Caco-2 (cell line): ENCODE results near the gene REELD1. TPM values are rescaled to one million over a fixed set of nuclear protein-coding genes. Genes with fewer than 3 reads are reported as not detected.

Experiments used
- BruUV-seq: library from RNA; stranded (reverse); fragments of 400-500 nt; replicated peaks from 2 replicates; lab custom pipeline; 2021; lab: Mats Ljungman, UMichigan
- CTCF ChIA-PET: fragments of 300-600 bp; sonication (Branson Sonifier 250); formaldehyde crosslinking; loops from one replicate; lab custom pipeline; 2022; ENCODE audit warnings: antibody characterized with exemption; lab: Charles Lee
- POLR2A ChIA-PET: fragments of 300-600 bp; sonication (Branson Sonifier 250); formaldehyde crosslinking; loops from one replicate; lab custom pipeline; 2022; ENCODE audit warnings: antibody characterized with exemption; lab: Charles Lee
- DNase-seq, 2 experiments: peaks; one replicate each; pipeline versions ENCODE4 v3.0.0 to v3.0.0-alpha.2; 2020 to 2022
- H3K27me3 ChIP-seq: replicated peaks from 2 replicates; pipeline ENCODE4 v1.6.0; 2011; ENCODE audit warnings: low read length; ENCODE audit not compliant: control insufficient read depth, insufficient read depth
- H3K36me3 ChIP-seq: 2 replicates; pipeline ENCODE4 v1.5.1; 2011; ENCODE audit warnings: low read length; ENCODE audit not compliant: control insufficient read depth, insufficient read depth
- H3K4me1 ChIP-seq: fragments of 250-450 bp; sonication (Bioruptor Pico); 2 replicates; pipeline ENCODE4 v1.5.1; 2020; ENCODE audit warnings: mild to moderate bottlenecking
- H3K4me3 ChIP-seq: 2 replicates; pipeline ENCODE4 v1.5.1; 2011; ENCODE audit warnings: low read depth, mild to moderate bottlenecking, control low read depth, low read length
- H3K9me3 ChIP-seq: fragments of 250-450 bp; sonication (Bioruptor Pico); 2 replicates; pipeline ENCODE4 v1.5.1; 2020; ENCODE audit warnings: mild to moderate bottlenecking, moderate library complexity
- H3K27ac Mint-ChIP-seq: one replicate; pipeline ENCODE4 v1.8.0; 2022; ENCODE audit warnings: mixed read lengths; ENCODE audit not compliant: unreplicated experiment
- H3K27me3 Mint-ChIP-seq: one replicate; pipeline ENCODE4 v1.8.0; 2022; ENCODE audit warnings: mixed read lengths; ENCODE audit not compliant: insufficient read depth, unreplicated experiment
- H3K36me3 Mint-ChIP-seq: one replicate; pipeline ENCODE4 v1.8.0; 2022; ENCODE audit warnings: mild to moderate bottlenecking, mixed read lengths; ENCODE audit not compliant: insufficient read depth, unreplicated experiment
- H3K4me1 Mint-ChIP-seq: one replicate; pipeline ENCODE4 v1.8.0; 2022; ENCODE audit warnings: low read depth, mixed read lengths; ENCODE audit not compliant: unreplicated experiment
- H3K4me3 Mint-ChIP-seq: one replicate; pipeline ENCODE4 v1.8.0; 2022; ENCODE audit warnings: mild to moderate bottlenecking, moderate library complexity, mixed read lengths; ENCODE audit not compliant: unreplicated experiment
- H3K9me3 Mint-ChIP-seq: one replicate; pipeline ENCODE4 v1.8.0; 2022; ENCODE audit warnings: mixed read lengths; ENCODE audit not compliant: unreplicated experiment
- CTCF ChIP-seq, 2 experiments: fragments of 200-600 bp in 1 of 2; IDR thresholded peaks; 1 replicate in 1 of 2; 2 replicates in 1 of 2; pipeline versions ENCODE4 v1.5.1 to v1.8.0; 2011 to 2022; ENCODE audit warnings: antibody characterized with exemption in 1 of 2, control low read depth in 1 of 2, inconsistent platforms in 1 of 2, low read depth in 1 of 2, low read length in 1 of 2, mild to moderate bottlenecking in 1 of 2, moderate library complexity in 1 of 2; ENCODE audit not compliant: insufficient read depth in 1 of 2, severe bottlenecking in 1 of 2, unreplicated experiment in 1 of 2
- intact Hi-C: fragments of 100-400 bp; cut with micrococcal nuclease; formaldehyde crosslinking; loops from one replicate; pipeline ENCODE4 v1.10.0; 2022; ENCODE audit not compliant: unreplicated experiment
- total RNA-seq: library from RNA; stranded (reverse); gene quantifications from 2 replicates; pipeline ENCODE4 v1.2.3, GENCODE V29; 2022

REELD1 gene
- total RNA-seq, 1 experiment from 2014 or later, result not detected

GRCh38 chr4:146232131-146232722 lies 17.9 kb downstream of the REELD1 start:
- intact Hi-C loops, result no loop called here
- CTCF ChIA-PET, result no interaction called here
- no TSS peak for BruUV-seq
- no peak for TF ChIP-seq CTCF (IDR thresholded peaks at IDR 0.05; ENCODE audit: insufficient read depth in 1 of 2, low read depth in 1 of 2, low read length in 1 of 2, severe bottlenecking in 1 of 2, unreplicated experiment in 1 of 2)
- DNase-seq, result no peak
- POLR2A ChIA-PET, result no interaction called here
- Histone ChIP-seq H3K27me3 (no peaks in the 10 kb centered on the region), H3K36me3 (no peaks in the 10 kb centered on the region), H3K9me3 (no peaks in the 10 kb centered on the region), H3K4me1 (no peaks in the 10 kb centered on the region), H3K4me3 (no peak overlapping the region)
- H3K27me3 Mint-ChIP-seq, result peaks cover 9% of the 10 kb centered on the region
- no peak overlapping the region for H3K27ac Mint-ChIP-seq
- no peaks in the 10 kb centered on the region for H3K36me3 Mint-ChIP-seq
- H3K4me3 Mint-ChIP-seq, result no peak overlapping the region
- H3K9me3 Mint-ChIP-seq, result peaks cover 9% of the 10 kb centered on the region
- H3K4me1 Mint-ChIP-seq, result no peaks in the 10 kb centered on the region

GRCh38 chr4:146235654-146236177 lies 21.4 kb downstream of the REELD1 start:
- BruUV-seq, result no TSS peak

GRCh38 chr4:146236216-146236615 lies 21.9 kb downstream of the REELD1 start:
- CTCF ChIA-PET, result no interaction called here
- no TSS peak for BruUV-seq
- no peak for DNase-seq

More at GRCh38 chr4:146235654-146236177, 21.4 kb downstream of the REELD1 start:
- no peak for TF ChIP-seq CTCF (IDR thresholded peaks at IDR 0.05; ENCODE audit: insufficient read depth in 1 of 2, low read depth in 1 of 2, low read length in 1 of 2, severe bottlenecking in 1 of 2, unreplicated experiment in 1 of 2)
- Histone ChIP-seq H3K4me3 (no peak overlapping the region), H3K36me3 (no peaks in the 10 kb centered on the region), H3K4me1 (no peaks in the 10 kb centered on the region), H3K9me3 (no peaks in the 10 kb centered on the region), H3K27me3 (no peaks in the 10 kb centered on the region)
- Mint-ChIP-seq H3K27me3 (peaks cover 2% of the 10 kb centered on the region), H3K4me3 (no peak overlapping the region), H3K4me1 (no peaks in the 10 kb centered on the region), H3K36me3 (no peaks in the 10 kb centered on the region), H3K9me3 (peaks cover 9% of the 10 kb centered on the region), H3K27ac (no peak overlapping the region)
- ChIA-PET POLR2A (no interaction called here), CTCF (no interaction called here)
- DNase-seq, result no peak
- intact Hi-C loops, result no loop called here

More at GRCh38 chr4:146236216-146236615, 21.9 kb downstream of the REELD1 start:
- Mint-ChIP-seq H3K4me3 (no peak overlapping the region), H3K27ac (no peak overlapping the region), H3K4me1 (no peaks in the 10 kb centered on the region), H3K9me3 (peaks cover 9% of the 10 kb centered on the region), H3K36me3 (no peaks in the 10 kb centered on the region), H3K27me3 (peaks cover 2% of the 10 kb centered on the region)
- Histone ChIP-seq H3K27me3 (no peaks in the 10 kb centered on the region), H3K9me3 (no peaks in the 10 kb centered on the region), H3K4me1 (peaks cover 2% of the 10 kb centered on the region; the same call in 1 of the 2 replicates), H3K36me3 (no peaks in the 10 kb centered on the region), H3K4me3 (no peak overlapping the region)
- TF ChIP-seq CTCF (IDR thresholded peaks at IDR 0.05; ENCODE audit: insufficient read depth in 1 of 2, low read depth in 1 of 2, low read length in 1 of 2, severe bottlenecking in 1 of 2, unreplicated experiment in 1 of 2), result no peak
- intact Hi-C loops, result no loop called here
- POLR2A ChIA-PET, result no interaction called here
